ENCODE results near the gene RPL31.
"Not testable (repeated sequence)": the region's sequence is repeated elsewhere in the genome, so short reads cannot be mapped to it uniquely, and the experiment has no call there.

RPL31 gene

DNA sequence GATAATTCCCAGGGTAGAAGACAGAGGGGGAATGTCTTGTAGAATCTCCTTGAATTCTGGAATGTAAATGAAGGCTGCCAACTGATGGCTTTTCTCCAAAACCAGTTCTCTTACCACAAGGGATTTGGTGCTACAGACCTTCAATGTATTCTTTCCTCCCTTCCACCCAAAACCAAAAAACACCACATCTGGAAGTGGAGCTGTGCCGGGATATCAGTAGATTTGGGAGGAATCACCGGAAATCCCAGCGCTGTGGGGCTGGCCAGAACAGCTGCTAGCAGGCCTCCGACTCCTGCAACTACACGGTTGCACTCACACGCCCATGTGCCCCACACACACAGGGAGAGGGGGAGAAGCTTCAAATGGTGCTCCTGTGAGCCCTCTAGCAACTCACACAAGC lies 45.7 kb downstream of the RPL31 start:
- no peaks in the 10 kb centered on the region for H3K9me3 ChIP-seq (ENCODE audit: control insufficient read depth, insufficient read depth, low read depth, low read length)
- H3K27me3 ChIP-seq (ENCODE audit: control insufficient read depth, insufficient read depth, low read length) = no peaks in the 10 kb centered on the region
- H3K4me1 ChIP-seq (ENCODE audit: control insufficient read depth, insufficient read depth, low read length) = peaks cover 6% of the 10 kb centered on the region; the same call in 1 of the 2 replicates
- H3K27ac ChIP-seq (ENCODE audit: low read depth, low read length) = no peak overlapping the region
- no peak overlapping the region for H3K9ac ChIP-seq (ENCODE audit: low read length)
- peaks cover 11% of the 10 kb centered on the region for H3K36me3 ChIP-seq (ENCODE audit: control insufficient read depth, insufficient read depth, low read length)
- no peak overlapping the region for H3K4me3 ChIP-seq (ENCODE audit: low read depth, low read length)

- no peak overlapping the region for H3K27ac ChIP-seq (ENCODE audit: low read depth, low read length)
- no peaks in the 10 kb centered on the region for H3K27me3 ChIP-seq (ENCODE audit: control insufficient read depth, insufficient read depth, low read length)
- H3K9ac ChIP-seq (ENCODE audit: low read length) = no peak overlapping the region
- H3K4me1 ChIP-seq (ENCODE audit: control insufficient read depth, insufficient read depth, low read length) = peaks cover 6% of the 10 kb centered on the region; the same call in 1 of the 2 replicates
- no peaks in the 10 kb centered on the region for H3K9me3 ChIP-seq (ENCODE audit: control insufficient read depth, insufficient read depth, low read depth, low read length)
- peaks cover 12% of the 10 kb centered on the region for H3K36me3 ChIP-seq (ENCODE audit: control insufficient read depth, insufficient read depth, low read length)
- H3K4me3 ChIP-seq (ENCODE audit: low read depth, low read length) = no peak overlapping the region
Measured at GRCh38 chr2:101048756-101049155, 46.7 kb downstream of the RPL31 start.

GRCh38 chr2:101050886-101051285 lies 48.8 kb downstream of the RPL31 start:
- not testable (repeated sequence) for H3K27me3 ChIP-seq (ENCODE audit: control insufficient read depth, insufficient read depth, low read length); H3K9me3 ChIP-seq (ENCODE audit: control insufficient read depth, insufficient read depth, low read depth, low read length); H3K9ac ChIP-seq (ENCODE audit: low read length); H3K4me1 ChIP-seq (ENCODE audit: control insufficient read depth, insufficient read depth, low read length); H3K27ac ChIP-seq (ENCODE audit: low read depth, low read length); H3K4me3 ChIP-seq (ENCODE audit: low read depth, low read length)
- peaks cover 18% of the 10 kb centered on the region for H3K36me3 ChIP-seq (ENCODE audit: control insufficient read depth, insufficient read depth, low read length)

GRCh38 chr2:101052147-101052546 lies 50.1 kb downstream of the RPL31 start:
- H3K9me3 ChIP-seq (ENCODE audit: control insufficient read depth, insufficient read depth, low read depth, low read length) = no peaks in the 10 kb centered on the region
- H3K4me1 ChIP-seq (ENCODE audit: control insufficient read depth, insufficient read depth, low read length) = peaks cover 5% of the 10 kb centered on the region; the same call in 1 of the 2 replicates
- H3K27me3 ChIP-seq (ENCODE audit: control insufficient read depth, insufficient read depth, low read length) = no peaks in the 10 kb centered on the region
- no peak overlapping the region for H3K9ac ChIP-seq (ENCODE audit: low read length)
- no peak overlapping the region for H3K4me3 ChIP-seq (ENCODE audit: low read depth, low read length)
- H3K36me3 ChIP-seq (ENCODE audit: control insufficient read depth, insufficient read depth, low read length) = peaks cover 14% of the 10 kb centered on the region
- H3K27ac ChIP-seq (ENCODE audit: low read depth, low read length) = no peak overlapping the region

- Histone ChIP-seq H3K36me3 (ENCODE audit: control insufficient read depth, insufficient read depth, low read length) (peaks cover 14% of the 10 kb centered on the region), H3K4me3 (ENCODE audit: low read depth, low read length) (no peak overlapping the region), H3K27me3 (ENCODE audit: control insufficient read depth, insufficient read depth, low read length) (no peaks in the 10 kb centered on the region), H3K9me3 (ENCODE audit: control insufficient read depth, insufficient read depth, low read depth, low read length) (no peaks in the 10 kb centered on the region), H3K9ac (ENCODE audit: low read length) (no peak overlapping the region), H3K4me1 (ENCODE audit: control insufficient read depth, insufficient read depth, low read length) (no peaks in the 10 kb centered on the region), H3K27ac (ENCODE audit: low read depth, low read length) (no peak overlapping the region)
Measured at GRCh38 chr2:101053117-101053516, 51.0 kb downstream of the RPL31 start.

Data from HUES6 (cell line).